CD14-positive monocyte (primary cell): ENCODE results near the gene WFS1. TPM values are rescaled to one million over a fixed set of nuclear protein-coding genes. Genes with fewer than 3 reads are reported as not detected.

Experiments used
- DNase-seq, 3 donors: peaks; one replicate each; pipeline ENCODE4 v3.0.0-alpha.2; 2011 to 2022
- H2AFZ ChIP-seq: 2 replicates; pipeline ENCODE4 v1.6.0; 2012; ENCODE audit warnings: mild to moderate bottlenecking, low read depth, low read length, inconsistent platforms; ENCODE audit not compliant: insufficient read depth, poor library complexity, severe bottlenecking
- H3K27ac ChIP-seq, 2 donors: 1 replicate in 1 of 2; 2 replicates in 1 of 2; pipeline ENCODE4 v1.5.1; 2012 to 2013; ENCODE audit warnings: low read length in 2 of 2, control low read depth in 1 of 2, inconsistent platforms in 1 of 2, low read depth in 1 of 2, mild to moderate bottlenecking in 1 of 2
- H3K27me3 ChIP-seq, 2 donors: one replicate each; pipeline versions ENCODE4 v1.6.0 to v1.6.1; 2011 to 2013; ENCODE audit warnings: low read length in 2 of 2; ENCODE audit not compliant: control insufficient read depth in 2 of 2, insufficient read depth in 2 of 2
- H3K36me3 ChIP-seq, 2 donors: replicated peaks in 1 of 2; 1 replicate in 1 of 2; 2 replicates in 1 of 2; pipeline versions ENCODE4 v1.5.1 to v1.6.1; 2012 to 2013; ENCODE audit warnings: low read length in 2 of 2, control low read depth in 1 of 2, inconsistent platforms in 1 of 2, mild to moderate bottlenecking in 1 of 2; ENCODE audit not compliant: insufficient read depth in 2 of 2, control insufficient read depth in 1 of 2
- H3K4me1 ChIP-seq, 2 donors: 1 replicate in 1 of 2; 2 replicates in 1 of 2; pipeline versions ENCODE4 v1.5.1 to v1.6.1; 2012 to 2013; ENCODE audit warnings: low read length in 2 of 2, control low read depth in 1 of 2, inconsistent platforms in 1 of 2, mild to moderate bottlenecking in 1 of 2, moderate library complexity in 1 of 2; ENCODE audit not compliant: insufficient read depth in 2 of 2, control insufficient read depth in 1 of 2
- H3K4me2 ChIP-seq: replicated peaks from 2 replicates; pipeline ENCODE3; 2012; ENCODE audit warnings: low read length, moderate library complexity, mild to moderate bottlenecking; ENCODE audit not compliant: poor library complexity, severe bottlenecking; ENCODE audit errors: extremely low read depth
- H3K4me3 ChIP-seq, 3 experiments: fragments of 200-600 bp in 1 of 3; sonication (generic) in 1 of 3; replicated peaks in 1 of 3; 1 replicate in 2 of 3; 2 replicates in 1 of 3; pipeline ENCODE4 v1.5.1; 2011 to 2013; ENCODE audit warnings: low read length in 3 of 3, mild to moderate bottlenecking in 3 of 3, control low read depth in 2 of 3, low read depth in 2 of 3, inconsistent platforms in 1 of 3, moderate library complexity in 1 of 3
- H3K79me2 ChIP-seq: 2 replicates; pipeline ENCODE4 v1.6.0; 2012; ENCODE audit warnings: mild to moderate bottlenecking, control low read depth, inconsistent platforms, low read length, moderate library complexity; ENCODE audit not compliant: insufficient read depth
- H3K9ac ChIP-seq: 2 replicates; pipeline ENCODE4 v1.6.0; 2017; ENCODE audit warnings: low read length, mild to moderate bottlenecking; ENCODE audit not compliant: insufficient read depth, poor library complexity, severe bottlenecking
- H3K9me3 ChIP-seq, 2 donors: replicated peaks in 1 of 2; 1 replicate in 1 of 2; 2 replicates in 1 of 2; pipeline versions ENCODE4 v1.5.1 to v1.6.1; 2012 to 2013; ENCODE audit warnings: low read length in 2 of 2, control low read depth in 1 of 2; ENCODE audit not compliant: control insufficient read depth in 1 of 2, insufficient read depth in 1 of 2
- H4K20me1 ChIP-seq: 2 replicates; pipeline ENCODE4 v1.6.0; 2012; ENCODE audit warnings: mild to moderate bottlenecking, low read length, control low read depth, moderate library complexity; ENCODE audit not compliant: insufficient read depth
- H3K27ac Mint-ChIP-seq, 7 donors: one replicate each; pipeline ENCODE4 v1.8.0; 2020; ENCODE audit warnings: mild to moderate bottlenecking in 7 of 7, mixed read lengths in 7 of 7, moderate library complexity in 6 of 7, inconsistent platforms in 2 of 7
- H3K27me3 Mint-ChIP-seq, 3 donors: one replicate each; pipeline ENCODE4 v1.8.0; 2021 to 2022; ENCODE audit warnings: low read depth in 3 of 3, mild to moderate bottlenecking in 3 of 3, mixed read lengths in 3 of 3, moderate library complexity in 3 of 3, inconsistent platforms in 1 of 3
- H3K36me3 Mint-ChIP-seq, 2 donors: one replicate each; pipeline ENCODE4 v1.8.0; 2020; ENCODE audit warnings: mixed read lengths in 2 of 2, inconsistent platforms in 1 of 2, mild to moderate bottlenecking in 1 of 2
- H3K4me1 Mint-ChIP-seq: one replicate; pipeline ENCODE4 v1.8.0; 2020; ENCODE audit warnings: mild to moderate bottlenecking, mixed read lengths
- H3K4me3 Mint-ChIP-seq, 2 donors: one replicate each; pipeline ENCODE4 v1.8.0; 2020; ENCODE audit warnings: mild to moderate bottlenecking in 2 of 2, mixed read lengths in 2 of 2, moderate library complexity in 1 of 2
- H3K9me3 Mint-ChIP-seq, 7 donors: one replicate each; pipeline ENCODE4 v1.8.0; 2020 to 2022; ENCODE audit warnings: mixed read lengths in 7 of 7, mild to moderate bottlenecking in 6 of 7, moderate library complexity in 6 of 7, inconsistent platforms in 2 of 7
- CTCF ChIP-seq: fragments of 200-600 bp; IDR thresholded peaks from one replicate; pipeline ENCODE4 v1.8.0; 2022; ENCODE audit warnings: antibody characterized with exemption, mild to moderate bottlenecking
- WGBS: methylation state at CpG from one replicate; pipeline ENCODE4 v1.1.5; 2013; ENCODE audit warnings: missing lambda C conversion rate; ENCODE audit not compliant: insufficient coverage; 5-methylcytosine and 5-hydroxymethylcytosine counted together
- intact Hi-C, 2 donors: fragments of 100-400 bp; cut with micrococcal nuclease; formaldehyde crosslinking; loops; one replicate each; pipeline versions ENCODE4 v1.15.0 to v1.15.1; 2023
- polyA plus RNA-seq, 3 donors: library from polyadenylated mRNA; depleted of rRNA in 1 of 3; unstranded in 2 of 3; stranded (reverse) in 1 of 3; fragments of 300-500 nt in 2 of 3; fragments of >200 nt in 1 of 3; fragmentation: Illumina TruSeq in 2 of 3; gene quantifications; 1 replicate in 2 of 3; 2 replicates in 1 of 3; pipeline ENCODE4 v1.2.3, GENCODE V29; 2012 to 2021

The WFS1 gene
- polyA plus RNA-seq, 3 donors: 0.39 to 1.8 (median 0.93) TPM

- Histone ChIP-seq H3K9me3 (no peaks in the 10 kb centered on the region), H3K4me2 (no peak overlapping the region), H3K27me3 (peaks cover 0 to 10% of the 10 kb centered on the region in 2 donors), H3K9ac (no peak overlapping the region), H3K4me1 (peaks cover 23 to 26% of the 10 kb centered on the region in 2 donors), H4K20me1 (no peaks in the 10 kb centered on the region), H3K4me3 (no peak overlapping the region), H3K79me2 (no peaks in the 10 kb centered on the region), H3K36me3 (no peaks in the 10 kb centered on the region), H3K27ac (no peak overlapping the region), H2AFZ (no peak overlapping the region)
- Mint-ChIP-seq H3K4me3 (no peak overlapping the region), H3K36me3 (no peaks in the 10 kb centered on the region), H3K9me3 (peaks cover 0 to 13% (median 4%) of the 10 kb centered on the region in 7 donors), H3K27ac (no peak overlapping the region), H3K27me3 (peaks cover 32 to 42% (median 41%) of the 10 kb centered on the region in 3 donors), H3K4me1 (peaks cover 22% of the 10 kb centered on the region)
- WGBS: 61% methylated on average over 2 of the region's 3 CpGs
- DNase-seq: no peak
- no peak for TF ChIP-seq CTCF
- intact Hi-C loops: no loop called here
Measured at GRCh38 chr4:6264225-6264540, 5.5 kb upstream of the WFS1 start.

DNA sequence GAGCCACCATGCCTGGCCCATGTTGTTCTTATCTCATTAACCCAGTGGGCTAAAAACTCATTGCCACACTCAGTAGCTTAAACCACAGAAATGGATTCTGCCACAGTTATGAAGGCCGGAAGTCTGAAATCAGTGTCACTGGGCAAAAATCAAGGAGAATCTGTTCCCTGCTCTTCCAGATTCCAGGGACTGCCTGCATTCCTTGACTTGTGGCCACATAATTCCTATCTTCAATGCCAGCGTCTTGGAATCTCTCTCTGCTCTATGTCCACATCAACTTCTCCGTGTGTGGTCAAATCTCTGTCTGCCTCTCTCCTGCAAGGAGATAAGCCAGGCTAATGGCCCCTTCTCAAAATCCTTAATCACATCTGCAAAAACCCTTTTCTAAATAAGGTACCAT, 4.1 kb upstream of the WFS1 start:
- H3K36me3 Mint-ChIP-seq: peaks cover 0 to 1% of the 10 kb centered on the region in 2 donors

More for the DNA sequence above, 4.1 kb upstream of the WFS1 start:
- no peak for TF ChIP-seq CTCF
- H3K27ac Mint-ChIP-seq: no peak overlapping the region
- no peak overlapping the region for H2AFZ ChIP-seq
- no peak overlapping the region for H3K4me3 ChIP-seq
- intact Hi-C loops: no loop called here
- H3K79me2 ChIP-seq: no peaks in the 10 kb centered on the region
- 80% methylated on average over 3 of the region's 3 CpGs for whole genome bisulfite sequencing
- H3K4me3 Mint-ChIP-seq: no peak overlapping the region
- DNase-seq: no peak
- H3K4me1 Mint-ChIP-seq: peaks cover 25% of the 10 kb centered on the region
- no peak overlapping the region for H3K9ac ChIP-seq
- peaks cover 27 to 39% of the 10 kb centered on the region in 2 donors for H3K4me1 ChIP-seq
- H3K27me3 Mint-ChIP-seq: peaks cover 33 to 48% (median 42%) of the 10 kb centered on the region in 3 donors
- no peak overlapping the region for H3K27ac ChIP-seq
- peaks cover 0 to 18% (median 6%) of the 10 kb centered on the region in 7 donors for H3K9me3 Mint-ChIP-seq
- no peaks in the 10 kb centered on the region for H4K20me1 ChIP-seq
- no peaks in the 10 kb centered on the region for H3K36me3 ChIP-seq
- H3K9me3 ChIP-seq: peaks cover 0 to 2% of the 10 kb centered on the region in 2 donors
- H3K27me3 ChIP-seq: peaks cover 2 to 17% of the 10 kb centered on the region in 2 donors
- no peak overlapping the region for H3K4me2 ChIP-seq
